IPS DF 6.9 (cell line): ENCODE data around the gene VPS37D.
"Not testable (repeated sequence)": the region's sequence is repeated elsewhere in the genome, so short reads cannot be mapped to it uniquely, and the experiment has no call there.

ENCODE experiments used
- DNase-seq: peaks from one replicate; pipeline ENCODE4 v3.0.0-alpha.2; 2013; ENCODE audit warnings: low read depth, low spot score
- H3K27ac ChIP-seq: one replicate; pipeline ENCODE4 v1.5.1; 2013; ENCODE audit warnings: low read length, control low read depth
- H3K27me3 ChIP-seq: 2 replicates; pipeline ENCODE4 v1.6.1; 2013; ENCODE audit warnings: mild to moderate bottlenecking, low read length; ENCODE audit not compliant: control insufficient read depth, insufficient read depth
- H3K36me3 ChIP-seq: 2 replicates; pipeline ENCODE4 v1.6.1; 2013; ENCODE audit warnings: low read length; ENCODE audit not compliant: control insufficient read depth, insufficient read depth
- H3K4me1 ChIP-seq: 2 replicates; pipeline ENCODE4 v1.6.1; 2013; ENCODE audit warnings: low read length; ENCODE audit not compliant: control insufficient read depth, insufficient read depth
- H3K4me3 ChIP-seq: 2 replicates; pipeline ENCODE4 v1.5.1; 2013; ENCODE audit warnings: mild to moderate bottlenecking, low read length
- H3K9me3 ChIP-seq: 2 replicates; pipeline ENCODE4 v1.6.1; 2013; ENCODE audit warnings: low read length, inconsistent platforms; ENCODE audit not compliant: control insufficient read depth, insufficient read depth
- WGBS: extraction: QIAGEN DNeasy Blood & Tissue Kit; methylation state at CpG from one replicate; pipeline ENCODE4 v1.1.7; 2013; ENCODE audit warnings: mixed read lengths, missing lambda C conversion rate; ENCODE audit not compliant: insufficient read length, insufficient coverage; 5-methylcytosine and 5-hydroxymethylcytosine counted together

VPS37D gene

GRCh38 chr7:73717991-73718405 lies 50.4 kb downstream of the VPS37D start:
- Histone ChIP-seq H3K27ac (no peak overlapping the region), H3K4me1 (no peaks in the 10 kb centered on the region), H3K4me3 (no peak overlapping the region), H3K9me3 (no peaks in the 10 kb centered on the region), H3K27me3 (no peaks in the 10 kb centered on the region; the same call in 1 of the 2 replicates), H3K36me3 (no peaks in the 10 kb centered on the region)
- no CpG with 5 or more reads among the region's 10 CpGs for WGBS
- no peak for DNase-seq

- Histone ChIP-seq H3K36me3 (no peaks in the 10 kb centered on the region), H3K9me3 (no peaks in the 10 kb centered on the region), H3K27ac (no peak overlapping the region), H3K27me3 (no peaks in the 10 kb centered on the region; the same call in 1 of the 2 replicates), H3K4me1 (no peaks in the 10 kb centered on the region), H3K4me3 (peak overlapping the region; percentile 91; the same call in 1 of the 2 replicates)
- WGBS: no CpG with 5 or more reads among the region's 9 CpGs
- DNase-seq: no peak
Measured at GRCh38 chr7:73718438-73718881, 50.8 kb downstream of the VPS37D start.

DNA sequence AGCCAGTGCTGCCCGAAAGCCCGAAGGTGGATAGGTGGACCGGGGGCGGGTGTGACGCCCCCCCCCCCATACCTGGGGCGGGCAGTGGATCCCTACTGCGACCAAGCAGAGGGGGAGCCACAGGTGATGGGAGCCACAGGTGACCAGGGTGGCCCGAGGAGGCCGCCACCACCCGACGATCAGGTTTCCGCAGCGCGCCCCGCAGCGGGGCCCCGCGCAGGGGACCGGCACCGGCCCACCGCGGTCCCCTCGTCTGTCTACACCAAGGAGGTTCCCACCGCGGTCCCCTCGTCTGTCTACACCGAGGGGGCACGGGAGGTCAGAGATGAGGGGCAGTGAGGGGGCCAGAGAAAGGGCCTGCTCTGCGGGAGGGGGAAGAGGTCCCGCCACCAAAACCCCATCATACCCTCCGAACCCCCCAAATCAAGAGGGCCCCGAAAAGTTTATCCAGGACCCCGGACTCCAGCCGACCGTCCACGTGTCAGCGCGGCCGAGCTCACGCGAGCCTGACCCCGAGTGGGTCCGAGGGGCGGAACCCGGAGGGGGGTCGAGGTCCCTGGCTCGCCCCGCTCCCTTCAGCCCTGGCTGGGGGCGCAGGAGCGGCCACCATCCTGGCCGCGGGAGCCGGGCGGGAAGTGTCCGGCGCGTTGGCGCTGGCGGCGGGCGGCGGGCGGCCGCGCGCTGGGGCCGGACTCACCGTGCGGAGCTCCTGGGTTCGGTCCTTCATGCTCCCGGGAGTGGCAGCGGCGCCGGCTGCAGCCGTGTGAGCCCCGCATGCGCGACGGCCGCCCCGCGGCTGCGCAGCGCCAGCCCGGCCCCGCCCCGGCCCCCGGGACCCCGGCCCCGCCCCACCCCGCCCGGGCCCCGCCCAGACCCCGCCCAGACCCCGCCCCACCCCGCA lies 51.5 kb downstream of the VPS37D start, which contains the start of gene STX1A:
STX1A (minus strand) TSS at position 765 of the 901 bp plus-strand sequence; CDS start at position 727, 38 bp downstream.
- H3K36me3 ChIP-seq: no peaks in the 10 kb centered on the region
- WGBS: no CpG with 5 or more reads among the region's 96 CpGs
- no peaks in the 10 kb centered on the region for H3K9me3 ChIP-seq
- no peak within 1 kb of the TSS for H3K27ac ChIP-seq
- DNase-seq: no peak
- no peaks in the 10 kb centered on the region for H3K4me1 ChIP-seq
- H3K4me3 ChIP-seq: peak within 1 kb of the TSS; percentile 91
- no peaks in the 10 kb centered on the region; the same call in 1 of the 2 replicates for H3K27me3 ChIP-seq

DNA sequence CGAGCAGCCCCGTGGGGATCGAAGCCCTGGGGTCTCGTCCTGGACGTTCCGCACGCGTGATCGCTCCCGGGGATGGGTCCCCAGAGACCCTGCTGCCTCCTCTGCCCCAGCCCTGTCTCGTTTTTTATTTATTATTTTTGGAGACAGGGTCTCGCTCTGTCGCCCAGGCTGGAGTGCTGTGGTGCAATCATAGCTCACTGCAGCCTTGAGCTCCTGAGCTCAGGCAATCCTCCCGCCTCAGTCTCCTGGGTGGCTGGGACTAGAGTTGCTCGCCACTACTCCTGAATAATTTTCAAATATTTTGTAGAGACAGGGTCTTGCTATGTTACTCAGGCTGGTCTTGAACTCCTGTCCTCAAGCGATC lies 52.2 kb downstream of the VPS37D start:
- Histone ChIP-seq H3K27ac (no peak overlapping the region), H3K27me3 (no peaks in the 10 kb centered on the region; the same call in 1 of the 2 replicates), H3K36me3 (no peaks in the 10 kb centered on the region), H3K4me3 (peak overlapping the region; percentile 43; the same call in 1 of the 2 replicates), H3K4me1 (no peaks in the 10 kb centered on the region), H3K9me3 (no peaks in the 10 kb centered on the region)
- no peak for DNase-seq
- WGBS: no CpG with 5 or more reads among the region's 16 CpGs

- not testable (repeated sequence) for H3K9me3 ChIP-seq, DNase-seq, H3K4me3 ChIP-seq, H3K36me3 ChIP-seq, H3K4me1 ChIP-seq, H3K27ac ChIP-seq, H3K27me3 ChIP-seq
- WGBS: no CpG with 5 or more reads among the region's 9 CpGs
Measured at GRCh38 chr7:73720443-73720842, 52.8 kb downstream of the VPS37D start.

DNA sequence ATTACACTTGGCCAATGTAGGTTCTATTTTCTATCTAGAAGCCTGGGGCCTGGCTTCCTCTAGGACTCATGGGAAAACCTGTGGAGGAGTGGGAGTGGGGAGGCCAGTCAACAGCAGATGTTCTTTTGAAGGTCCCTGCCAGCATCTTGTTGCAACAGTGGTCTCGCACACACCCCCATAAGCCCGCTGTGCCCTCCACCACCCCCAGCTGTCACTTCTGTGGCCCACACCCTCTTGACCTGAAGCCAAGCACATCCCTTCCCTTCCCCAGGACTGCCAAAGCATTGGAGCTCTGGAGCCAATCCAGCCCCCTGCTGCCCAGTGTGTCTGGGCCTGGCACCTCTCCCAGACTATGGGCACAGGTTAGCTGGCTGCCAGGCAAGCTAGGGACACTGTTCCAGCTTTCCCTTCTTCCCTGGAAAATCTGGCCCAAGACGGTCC lies 53.8 kb downstream of the VPS37D start:
- H3K36me3 ChIP-seq: no peaks in the 10 kb centered on the region
- no peaks in the 10 kb centered on the region for H3K9me3 ChIP-seq
- no CpG with 5 or more reads among the region's 3 CpGs for WGBS
- DNase-seq: no peak
- no peaks in the 10 kb centered on the region; the same call in 1 of the 2 replicates for H3K27me3 ChIP-seq
- no peak overlapping the region for H3K27ac ChIP-seq
- no peak overlapping the region for H3K4me3 ChIP-seq
- H3K4me1 ChIP-seq: no peaks in the 10 kb centered on the region
